ENCODE results near the gene ATP8B3. TPM values are rescaled to one million over a fixed set of nuclear protein-coding genes. Genes with fewer than 3 reads are reported as not detected.

Gene ATP8B3
- total and polyA plus RNA-seq, 2 of the 13 experiments (the other 11 are each of a cell fraction or from before 2014, with no cell fraction given), result 2.6 to 5.9 TPM

GRCh38 chr19:1805401-1806183 lies 6.5 kb downstream of the ATP8B3 start:
- Histone ChIP-seq H3K9ac (ENCODE audit: insufficient read depth, low read depth, low read length) (no peak overlapping the region), H2AFZ (ENCODE audit: low read length) (no peak overlapping the region), H3K9me3 (ENCODE audit: low read length) (no peaks in the 10 kb centered on the region), H3K4me2 (ENCODE audit: low read depth, low read length) (no peak overlapping the region), H3K4me1 (ENCODE audit: insufficient read depth, low read length) (no peaks in the 10 kb centered on the region), H3K36me3 (replicated peaks in 1 of 2; ENCODE audit: control insufficient read depth in 1 of 2, insufficient read depth in 2 of 2, low read length in 2 of 2) (no peaks in the 10 kb centered on the region), H3K27ac (ENCODE audit: extremely low read length, insufficient read depth, low read length) (no peak overlapping the region), H3K4me3 (replicated peaks in 1 of 3; ENCODE audit: insufficient read depth in 1 of 3, low read depth in 2 of 3, low read length in 3 of 3) (no peak overlapping the region), H3K27me3 (ENCODE audit: control insufficient read depth in 1 of 2, insufficient read depth in 2 of 2, low read length in 2 of 2) (no peaks in the 10 kb centered on the region; a peak in 1 of 5 replicates), H3K79me2 (ENCODE audit: insufficient read depth, low read length) (no peaks in the 10 kb centered on the region), H4K20me1 (ENCODE audit: insufficient read depth, low read length) (no peaks in the 10 kb centered on the region)
- 92% methylated on average over 15 of the region's 24 CpGs for WGBS (ENCODE audit: low lambda C conversion rate)
- in situ Hi-C loops (cut with HindIII; ENCODE audit: extremely low pct_ligation_motif_present, low pct_unique_long_range_greater_than_20kb) (no loop called here), intact Hi-C loops (cut with micrococcal nuclease; ENCODE audit: unreplicated experiment) (no loop called here)
- POLR2A ChIA-PET, result no interaction called here
- BruUV-seq (replicated peaks), result no TSS peak
- peak; percentile 95 for TF ChIP-seq ZNF768 (CRISPR knock-in tag; IDR thresholded peaks at IDR 0.05)
- no peak for TF ChIP-seq SMYD3 (CRISPR knock-in tag; IDR thresholded peaks at IDR 0.05)
- CTCF ChIA-PET (ENCODE audit: low intra/inter-chr PET ratio, low total read pairs), result no interaction called here
- ATAC-seq (no peak), DNase-seq (ENCODE audit: low spot score) (no peak), FAIRE-seq (no peak)

- Histone ChIP-seq H3K9me3 (ENCODE audit: low read length) (no peaks in the 10 kb centered on the region), H3K79me2 (ENCODE audit: insufficient read depth, low read length) (no peaks in the 10 kb centered on the region), H3K4me1 (ENCODE audit: insufficient read depth, low read length) (no peaks in the 10 kb centered on the region), H3K4me2 (ENCODE audit: low read depth, low read length) (no peak overlapping the region), H3K27me3 (ENCODE audit: control insufficient read depth in 1 of 2, insufficient read depth in 2 of 2, low read length in 2 of 2) (no peaks in the 10 kb centered on the region), H3K9ac (ENCODE audit: insufficient read depth, low read depth, low read length) (no peak overlapping the region), H3K4me3 (replicated peaks in 1 of 3; ENCODE audit: insufficient read depth in 1 of 3, low read depth in 2 of 3, low read length in 3 of 3) (no peak overlapping the region), H4K20me1 (ENCODE audit: insufficient read depth, low read length) (no peaks in the 10 kb centered on the region), H2AFZ (ENCODE audit: low read length) (no peak overlapping the region), H3K36me3 (replicated peaks in 1 of 2; ENCODE audit: control insufficient read depth in 1 of 2, insufficient read depth in 2 of 2, low read length in 2 of 2) (no peaks in the 10 kb centered on the region), H3K27ac (ENCODE audit: extremely low read length, insufficient read depth, low read length) (no peak overlapping the region)
- CTCF ChIA-PET (ENCODE audit: low intra/inter-chr PET ratio, low total read pairs), result no interaction called here
- WGBS (ENCODE audit: low lambda C conversion rate), result 96% methylated on average over 6 of the region's 6 CpGs
- FAIRE-seq (no peak), ATAC-seq (no peak), DNase-seq (ENCODE audit: low spot score) (no peak)
- POLR2A ChIA-PET, result no interaction called here
- in situ Hi-C loops (cut with HindIII; ENCODE audit: extremely low pct_ligation_motif_present, low pct_unique_long_range_greater_than_20kb) (no loop called here), intact Hi-C loops (cut with micrococcal nuclease; ENCODE audit: unreplicated experiment) (no loop called here)
- no TSS peak for BruUV-seq (replicated peaks)
- TF ChIP-seq JUN (CRISPR knock-in tag; IDR thresholded peaks at IDR 0.05), result no peak
- no peak for TF ChIP-seq ZNF513 (CRISPR knock-in tag; conservative IDR thresholded peaks at IDR 0.05)
- TF ChIP-seq ZNF329 (CRISPR knock-in tag; IDR thresholded peaks at IDR 0.05; ENCODE audit: low read depth), result no peak
- no peak for TF ChIP-seq FOXA1 (IDR thresholded peaks at IDR 0.05)
- TF ChIP-seq FOXA1 (CRISPR knock-in tag; IDR thresholded peaks at IDR 0.05), result no peak
- no peak for TF ChIP-seq SMAD1 (CRISPR knock-in tag; IDR thresholded peaks at IDR 0.05; ENCODE audit: borderline replicate concordance, low read depth)
- no peak for TF ChIP-seq ZNF709 (CRISPR knock-in tag; IDR thresholded peaks at IDR 0.05)
- TF ChIP-seq, protein P1, sequence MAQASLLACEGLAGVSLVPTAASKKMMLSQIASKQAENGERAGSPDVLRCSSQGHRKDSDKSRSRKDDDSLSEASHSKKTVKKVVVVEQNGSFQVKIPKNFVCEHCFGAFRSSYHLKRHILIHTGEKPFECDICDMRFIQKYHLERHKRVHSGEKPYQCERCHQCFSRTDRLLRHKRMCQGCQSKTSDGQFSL (CRISPR knock-in tag; IDR thresholded peaks at IDR 0.05), result no peak
- TF ChIP-seq CBX1 (IDR thresholded peaks at IDR 0.05; ENCODE audit: low read depth), result no peak
- TF ChIP-seq, protein P2, sequence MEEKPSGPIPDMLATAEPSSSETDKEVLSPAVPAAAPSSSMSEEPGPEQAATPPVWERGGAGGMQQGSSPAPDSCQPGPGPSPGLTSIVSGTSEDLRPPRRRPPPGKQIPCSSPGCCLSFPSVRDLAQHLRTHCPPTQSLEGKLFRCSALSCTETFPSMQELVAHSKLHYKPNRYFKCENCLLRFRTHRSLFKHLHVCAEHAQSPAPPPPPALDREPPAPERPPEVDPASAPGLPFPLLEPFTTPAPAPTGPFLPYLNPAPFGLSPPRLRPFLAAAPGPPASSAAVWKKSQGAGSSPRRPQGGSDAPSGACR (CRISPR knock-in tag; IDR thresholded peaks at IDR 0.05), result no peak
- no peak for TF ChIP-seq ZNF841 (CRISPR knock-in tag; IDR thresholded peaks at IDR 0.05; ENCODE audit: borderline replicate concordance)
- no peak for TF ChIP-seq ZNF747 (CRISPR knock-in tag; IDR thresholded peaks at IDR 0.05; ENCODE audit: borderline replicate concordance)
- TF ChIP-seq DR1 (CRISPR knock-in tag; IDR thresholded peaks at IDR 0.05), result no peak
- no peak for TF ChIP-seq ZNF317 (CRISPR knock-in tag; IDR thresholded peaks at IDR 0.05)
- TF ChIP-seq ZNF205 (CRISPR knock-in tag; IDR thresholded peaks at IDR 0.05), result no peak
- no peak for TF ChIP-seq ZNF530 (CRISPR knock-in tag; IDR thresholded peaks at IDR 0.05; ENCODE audit: low read depth)
- TF ChIP-seq SNAPC2 (CRISPR knock-in tag; IDR thresholded peaks at IDR 0.05), result no peak
Measured at GRCh38 chr19:1804858-1805257, 7.2 kb downstream of the ATP8B3 start.
